Inflammatory macrophage treated with lipopolysaccharide for 1 hour (primary cell): ENCODE measurements around the gene ATXN7.
A peak's percentile ranks its signal among the peaks of the same experiment; 100 is the strongest.

ENCODE experiments used
- DNase-seq, 2 donors: peaks; one replicate each; pipeline ENCODE4 v3.0.0-alpha.2; 2020 to 2022

Gene ATXN7

GRCh38 chr3:64022451-64023186 is 159.0 kb downstream of the ATXN7 start:
- peak in 1 of 2 donors; percentile 9 for DNase-seq

GRCh38 chr3:64023187-64023860 is 159.7 kb downstream of the ATXN7 start, which contains the start of gene PSMD6:
TSS of gene PSMD6 (minus strand) at chr3:64023494. CDS start at chr3:64023419, 75 bp downstream.
- DNase-seq = peak; percentile 78 to 96

- DNase-seq = no peak
Observed at GRCh38 chr3:64023861-64024223, 160.2 kb downstream of the ATXN7 start.

GRCh38 chr3:64026346-64026745 is 162.7 kb downstream of the ATXN7 start:
- no peak for DNase-seq

GRCh38 chr3:64027658-64028057 is 164.0 kb downstream of the ATXN7 start:
- no peak for DNase-seq

GRCh38 chr3:64028754-64029153 is 165.1 kb downstream of the ATXN7 start:
- DNase-seq = no peak

- no peak for DNase-seq
Observed at GRCh38 chr3:64029287-64029686, 165.6 kb downstream of the ATXN7 start.

- peak; percentile 44 to 77 for DNase-seq
Observed at GRCh38 chr3:64030741-64031140, 167.1 kb downstream of the ATXN7 start.

GRCh38 chr3:64031540-64032508 is 168.2 kb downstream of the ATXN7 start:
- DNase-seq = no peak

GRCh38 chr3:64033069-64033468 is 169.4 kb downstream of the ATXN7 start:
- no peak for DNase-seq

GRCh38 chr3:64037084-64037483 is 173.4 kb downstream of the ATXN7 start:
- no peak for DNase-seq

- no peak for DNase-seq
Observed at GRCh38 chr3:64038253-64038767, 174.6 kb downstream of the ATXN7 start.

- no peak for DNase-seq
Observed at GRCh38 chr3:64039332-64039731, 175.7 kb downstream of the ATXN7 start.

- DNase-seq = no peak
Observed at GRCh38 chr3:64039981-64040733, 176.5 kb downstream of the ATXN7 start.

- DNase-seq = no peak
Observed at GRCh38 chr3:64042952-64043351, 179.3 kb downstream of the ATXN7 start.

GRCh38 chr3:64046592-64046991 is 182.9 kb downstream of the ATXN7 start:
- no peak for DNase-seq

- no peak for DNase-seq
Observed at GRCh38 chr3:64046996-64047594, 183.4 kb downstream of the ATXN7 start.

GRCh38 chr3:64047787-64048186 is 184.1 kb downstream of the ATXN7 start:
- no peak for DNase-seq

GRCh38 chr3:64048631-64049061 is 185.0 kb downstream of the ATXN7 start:
- peak; percentile 4 to 7 for DNase-seq

GRCh38 chr3:64049136-64049535 is 185.5 kb downstream of the ATXN7 start:
- no peak for DNase-seq

- DNase-seq = no peak
Observed at GRCh38 chr3:64049832-64050231, 186.2 kb downstream of the ATXN7 start.
